PFSK-1 (cell line): Measurements from ENCODE around the gene KISS1R.

Source experiments
- FOXP2 ChIP-seq: optimal IDR thresholded peaks from 2 replicates; pipeline ENCODE3; 2011; ENCODE audit warnings: borderline replicate concordance, control low read depth, inconsistent platforms; ENCODE audit not compliant: insufficient read depth; ENCODE audit errors: extremely low read length, extremely low read depth
- POLR2AphosphoS5 ChIP-seq: IDR thresholded peaks from 2 replicates; pipeline ENCODE4 v1.6.1; 2012; ENCODE audit warnings: low read depth, mild to moderate bottlenecking, control low read depth, low read length, moderate library complexity
- SIN3A ChIP-seq: IDR thresholded peaks from 2 replicates; pipeline ENCODE4 v1.6.1; 2012; ENCODE audit warnings: mild to moderate bottlenecking, low read length, moderate library complexity, borderline replicate concordance; ENCODE audit not compliant: insufficient read depth
- TAF1 ChIP-seq: IDR thresholded peaks from 2 replicates; pipeline ENCODE4 v1.6.1; 2012; ENCODE audit warnings: low read length, control low read depth, borderline replicate concordance; ENCODE audit not compliant: insufficient read depth
- TF ChIP-seq, protein P1 (sequence below), 2 experiments: IDR thresholded peaks; 2 replicates each; pipeline versions ENCODE4 v1.6.1 to v1.8.0; 2011 to 2012; ENCODE audit warnings: low read depth in 2 of 2, low read length in 2 of 2, control low read depth in 1 of 2, inconsistent platforms in 1 of 2, mild to moderate bottlenecking in 1 of 2, moderate library complexity in 1 of 2; ENCODE audit not compliant: insufficient read depth in 1 of 2

DNA sequence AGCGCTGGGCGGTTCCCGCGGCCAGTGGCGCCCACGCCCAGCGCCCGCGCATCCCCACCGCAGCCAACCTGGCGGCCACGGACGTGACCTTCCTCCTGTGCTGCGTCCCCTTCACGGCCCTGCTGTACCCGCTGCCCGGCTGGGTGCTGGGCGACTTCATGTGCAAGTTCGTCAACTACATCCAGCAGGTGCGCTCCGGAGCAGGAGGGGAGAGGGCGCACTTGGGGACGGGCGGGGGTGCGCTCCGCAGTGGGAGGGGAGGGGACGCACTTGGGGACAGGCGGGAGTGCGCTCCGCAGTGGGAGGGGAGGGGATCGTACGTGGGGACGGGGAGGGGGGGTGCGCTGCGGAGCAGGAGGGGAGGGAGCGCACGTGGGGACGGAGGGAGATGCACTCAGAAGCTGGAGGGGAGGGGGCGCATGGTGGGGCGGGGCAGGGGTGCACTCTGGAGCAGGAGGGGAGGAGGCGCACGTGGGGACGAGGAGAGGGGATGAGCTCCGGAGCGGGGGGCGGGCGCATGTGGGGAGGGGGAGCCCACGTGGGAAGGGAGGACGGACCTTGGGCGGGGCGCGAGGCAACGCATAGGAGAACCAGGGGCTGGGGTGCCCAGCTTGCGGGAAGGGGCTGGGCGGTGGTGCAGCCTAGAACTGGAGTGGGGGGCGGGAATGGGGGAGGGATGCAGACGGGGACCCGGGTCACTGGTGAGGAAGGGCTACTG lies 1.5 kb downstream of the KISS1R start:
- TF ChIP-seq POLR2AphosphoS5, result no peak
- TF ChIP-seq, protein P1, sequence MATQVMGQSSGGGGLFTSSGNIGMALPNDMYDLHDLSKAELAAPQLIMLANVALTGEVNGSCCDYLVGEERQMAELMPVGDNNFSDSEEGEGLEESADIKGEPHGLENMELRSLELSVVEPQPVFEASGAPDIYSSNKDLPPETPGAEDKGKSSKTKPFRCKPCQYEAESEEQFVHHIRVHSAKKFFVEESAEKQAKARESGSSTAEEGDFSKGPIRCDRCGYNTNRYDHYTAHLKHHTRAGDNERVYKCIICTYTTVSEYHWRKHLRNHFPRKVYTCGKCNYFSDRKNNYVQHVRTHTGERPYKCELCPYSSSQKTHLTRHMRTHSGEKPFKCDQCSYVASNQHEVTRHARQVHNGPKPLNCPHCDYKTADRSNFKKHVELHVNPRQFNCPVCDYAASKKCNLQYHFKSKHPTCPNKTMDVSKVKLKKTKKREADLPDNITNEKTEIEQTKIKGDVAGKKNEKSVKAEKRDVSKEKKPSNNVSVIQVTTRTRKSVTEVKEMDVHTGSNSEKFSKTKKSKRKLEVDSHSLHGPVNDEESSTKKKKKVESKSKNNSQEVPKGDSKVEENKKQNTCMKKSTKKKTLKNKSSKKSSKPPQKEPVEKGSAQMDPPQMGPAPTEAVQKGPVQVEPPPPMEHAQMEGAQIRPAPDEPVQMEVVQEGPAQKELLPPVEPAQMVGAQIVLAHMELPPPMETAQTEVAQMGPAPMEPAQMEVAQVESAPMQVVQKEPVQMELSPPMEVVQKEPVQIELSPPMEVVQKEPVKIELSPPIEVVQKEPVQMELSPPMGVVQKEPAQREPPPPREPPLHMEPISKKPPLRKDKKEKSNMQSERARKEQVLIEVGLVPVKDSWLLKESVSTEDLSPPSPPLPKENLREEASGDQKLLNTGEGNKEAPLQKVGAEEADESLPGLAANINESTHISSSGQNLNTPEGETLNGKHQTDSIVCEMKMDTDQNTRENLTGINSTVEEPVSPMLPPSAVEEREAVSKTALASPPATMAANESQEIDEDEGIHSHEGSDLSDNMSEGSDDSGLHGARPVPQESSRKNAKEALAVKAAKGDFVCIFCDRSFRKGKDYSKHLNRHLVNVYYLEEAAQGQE (IDR thresholded peaks at IDR 0.05; ENCODE audit: insufficient read depth in 1 of 2, low read depth in 2 of 2, low read length in 2 of 2), result no peak
- no peak for TF ChIP-seq SIN3A
- TF ChIP-seq TAF1, result no peak
- no peak for TF ChIP-seq FOXP2
